Stimulated activated CD4-positive, alpha-beta T cell treated with anti-CD3 and anti-CD28 coated beads, Interleukin-15, amount 100 ng/mL, for 24 hours (primary cell): ENCODE results near the gene GOLGA6L10.

Source experiments
- DNase-seq: peaks from one replicate; pipeline ENCODE4 v3.0.0-alpha.2; 2020

GOLGA6L10 gene

GRCh38 chr15:82298032-82298431, 51.2 kb downstream of the GOLGA6L10 start:
- no peak for DNase-seq

- no peak for DNase-seq
Observed at GRCh38 chr15:82297546-82297945, 51.7 kb downstream of the GOLGA6L10 start.

GRCh38 chr15:82294061-82294690, 55.1 kb downstream of the GOLGA6L10 start:
- DNase-seq, result no peak

- DNase-seq, result no peak
Observed at GRCh38 chr15:82292271-82292670, 57.0 kb downstream of the GOLGA6L10 start.
